Left ventricle myocardium superior (tissue), 1 donor: Measurements from ENCODE around the gene SORL1-AS1.
"Not testable (repeated sequence)": the region's sequence is repeated elsewhere in the genome, so short reads cannot be mapped to it uniquely, and the experiment has no call there.

Experiments
- ATAC-seq: fragments of 200-7000 bp; cut with Tn5 transposase; one replicate; pipeline ENCODE4 v1.9.1; 2020; ENCODE audit warnings: mild to moderate bottlenecking, moderate library complexity
- DNase-seq: peaks from one replicate; pipeline ENCODE4 v3.0.0-alpha.2; 2020
- intact Hi-C: fragments of 100-400 bp; cut with micrococcal nuclease; formaldehyde crosslinking; loops from one replicate; pipeline ENCODE4 v1.11.0; 2022
- donor health status: DM: no; HTN: yes; CAD: no; lungs with severe emphysema.

SORL1-AS1 gene

DNA sequence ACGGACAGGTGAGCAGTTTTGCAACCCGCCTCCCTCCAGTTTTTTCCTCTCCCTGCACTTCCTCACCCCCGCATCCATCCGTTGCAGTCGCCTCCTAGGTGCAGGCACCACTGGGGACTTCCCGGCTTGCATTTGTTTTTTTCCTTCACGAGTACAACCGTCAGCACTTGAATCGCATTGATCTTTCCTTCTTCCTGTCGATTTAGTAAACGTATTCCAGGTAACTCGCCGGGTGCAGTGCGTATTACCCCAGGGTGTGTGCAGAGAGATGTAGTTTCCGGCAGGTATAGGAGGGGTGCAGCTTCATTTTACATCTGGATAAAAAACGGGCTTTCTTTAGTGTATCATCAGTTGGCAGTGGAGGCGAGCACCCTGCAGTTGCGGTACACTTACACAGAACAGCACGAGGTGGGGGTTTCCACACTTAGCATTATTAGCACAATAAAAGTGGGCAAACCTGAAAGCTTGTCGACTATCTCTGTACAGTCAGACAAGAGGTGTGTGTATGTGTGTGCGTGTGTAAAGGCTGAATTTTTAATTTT is at the start of gene SORL1-AS1:
Gene SORL1-AS1 (minus strand): TSS at position 359 of the 542 bp plus-strand sequence.
- ATAC-seq (peak; percentile 4), DNase-seq (no peak)
- intact Hi-C loops: loop anchor here (10.0 kb wide), 1 partner anchor 118 kb away; no protein-coding TSS in a partner anchor

- intact Hi-C loops: no loop called here
- DNase-seq (no peak), ATAC-seq (no peak)
These were observed 48.0 kb upstream of the SORL1-AS1 start for GRCh38 chr11:121500717-121501116.

DNA sequence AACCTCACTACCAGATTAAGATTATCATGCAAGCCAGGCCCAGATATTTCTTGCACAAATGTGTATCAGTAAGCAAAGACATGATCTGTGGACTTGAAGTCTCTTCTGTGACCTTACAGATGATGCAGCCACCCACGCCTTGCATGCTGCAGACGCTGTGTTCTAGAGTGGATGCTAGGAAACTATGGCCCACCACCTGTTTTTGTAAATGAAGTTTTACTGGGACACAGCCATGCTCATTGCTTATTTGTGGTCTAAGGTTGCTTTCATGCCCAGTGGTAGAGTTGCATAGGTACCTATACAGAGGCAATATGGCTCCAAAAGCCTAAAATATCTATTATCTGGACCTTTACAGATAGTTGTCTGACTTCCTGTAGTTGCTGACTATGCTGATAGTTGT is 47.5 kb upstream of the SORL1-AS1 start:
- no peak for ATAC-seq
- no peak for DNase-seq
- intact Hi-C loops: no loop called here

DNA sequence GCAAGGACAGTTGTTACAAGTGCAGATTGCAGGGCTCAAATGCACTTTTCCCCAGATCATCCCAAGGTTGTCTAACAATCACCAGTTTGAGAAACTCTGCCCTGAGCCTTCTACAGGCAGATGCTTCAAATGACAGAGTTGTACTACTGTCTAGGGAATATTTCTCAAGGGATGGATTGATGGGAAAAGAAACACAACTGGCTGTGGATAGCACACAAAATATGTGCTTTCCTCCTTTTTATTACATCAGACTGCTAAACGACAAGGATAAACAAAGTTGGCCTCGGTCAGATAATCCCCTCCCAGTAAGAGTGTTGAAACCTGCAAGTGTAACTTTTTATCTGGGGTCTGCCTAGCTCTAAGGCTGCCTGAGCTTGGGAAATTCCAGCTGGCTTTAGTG is 46.6 kb upstream of the SORL1-AS1 start:
- intact Hi-C loops: no loop called here
- no peak for ATAC-seq
- DNase-seq: no peak

DNA sequence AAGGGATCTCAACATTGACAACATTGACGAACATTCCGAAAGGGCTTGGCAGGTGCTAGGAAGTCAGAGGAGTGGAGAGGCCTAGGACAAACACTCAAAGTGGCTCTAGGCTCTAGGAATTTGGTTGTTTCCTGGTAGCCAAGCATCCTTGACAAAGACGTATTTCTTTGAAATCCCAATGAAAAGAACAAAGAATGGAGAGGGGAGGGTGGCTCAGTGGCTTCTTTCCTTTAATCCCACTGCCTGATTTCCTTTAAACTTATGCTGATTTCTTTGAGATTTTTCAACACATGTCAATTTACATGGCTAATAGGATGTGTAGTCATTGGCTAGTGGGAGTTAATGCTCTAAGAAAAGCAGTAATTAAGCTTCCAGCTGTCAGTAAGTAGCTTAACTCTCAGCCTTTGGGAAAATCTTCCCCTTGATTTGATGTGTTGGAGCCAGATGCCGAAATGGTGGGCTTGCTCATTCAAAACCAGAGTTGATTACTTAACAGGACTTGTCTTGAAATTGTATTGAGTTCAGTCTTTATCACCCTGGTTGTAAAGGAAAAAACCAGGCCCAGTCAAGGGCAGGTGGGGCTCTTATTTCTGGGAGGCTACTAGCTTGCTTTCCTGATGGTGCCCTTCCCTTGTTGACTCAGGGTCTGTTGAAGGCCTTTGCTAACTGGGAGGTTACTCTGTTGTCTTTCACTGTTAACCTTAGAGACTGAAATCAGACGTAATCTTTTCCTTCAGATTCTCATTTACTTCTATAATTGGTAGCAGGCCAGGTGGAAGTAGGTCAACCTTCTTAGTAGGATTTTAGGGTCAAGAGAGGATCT is 44.6 kb upstream of the SORL1-AS1 start:
- intact Hi-C loops: no loop called here
- ATAC-seq (no peak), DNase-seq (no peak)

DNA sequence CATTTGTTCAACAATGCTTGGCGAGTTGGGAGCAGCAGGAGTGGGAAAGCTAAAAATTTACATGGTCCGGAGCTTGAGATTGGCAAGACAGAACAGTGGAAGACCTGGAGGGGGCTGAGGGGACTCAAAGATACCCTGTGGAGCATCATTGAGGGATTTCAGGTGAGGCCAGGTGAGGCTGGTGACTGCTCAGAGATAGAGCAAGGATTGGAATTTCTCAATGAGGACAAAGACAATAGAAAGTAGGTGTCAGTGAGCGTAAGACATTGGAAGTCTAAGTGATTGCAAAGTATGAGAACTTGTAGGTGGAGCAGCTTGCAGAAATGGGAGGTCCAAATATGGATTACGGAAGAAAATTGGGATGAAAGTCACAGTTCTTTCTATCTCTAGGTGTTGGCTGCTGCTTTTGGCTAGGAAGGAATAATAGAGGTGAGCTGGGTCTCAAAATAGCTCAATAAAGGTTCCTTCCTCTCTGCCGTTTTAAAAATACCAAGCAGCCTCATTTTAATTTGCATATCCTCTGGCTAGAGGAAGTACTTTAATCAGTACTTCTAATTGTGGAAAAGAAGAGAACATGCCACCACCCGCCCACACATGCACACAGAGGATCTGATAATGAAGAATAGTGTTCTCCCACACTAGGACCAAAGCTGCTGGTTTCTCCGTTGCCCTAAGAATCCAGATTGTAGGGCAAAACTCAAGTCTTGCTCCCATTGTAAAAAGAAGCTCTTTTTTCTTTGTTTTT is 41.8 kb upstream of the SORL1-AS1 start:
- ATAC-seq (no peak), DNase-seq (no peak)
- intact Hi-C loops: no loop called here

DNA sequence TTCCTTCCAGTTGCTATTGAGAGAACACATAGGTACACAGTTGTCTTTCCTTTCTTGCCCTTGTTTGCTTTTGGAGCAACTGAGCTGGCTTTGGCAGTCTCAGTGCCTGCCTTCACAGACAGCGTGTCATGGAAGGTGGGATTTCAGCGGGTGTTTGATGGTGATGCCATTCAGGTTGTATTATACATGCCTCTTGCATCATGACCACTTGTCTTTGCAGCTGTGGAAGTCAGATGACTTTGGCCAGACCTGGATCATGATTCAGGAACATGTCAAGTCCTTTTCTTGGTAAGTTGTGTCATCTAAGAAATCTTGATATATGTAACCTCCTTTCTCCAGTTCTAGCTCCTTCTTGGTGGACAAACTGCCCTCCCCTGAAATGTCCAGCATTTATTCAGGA is 37.1 kb upstream of the SORL1-AS1 start:
- no peak for DNase-seq
- intact Hi-C loops: no loop called here
- no peak for ATAC-seq

DNA sequence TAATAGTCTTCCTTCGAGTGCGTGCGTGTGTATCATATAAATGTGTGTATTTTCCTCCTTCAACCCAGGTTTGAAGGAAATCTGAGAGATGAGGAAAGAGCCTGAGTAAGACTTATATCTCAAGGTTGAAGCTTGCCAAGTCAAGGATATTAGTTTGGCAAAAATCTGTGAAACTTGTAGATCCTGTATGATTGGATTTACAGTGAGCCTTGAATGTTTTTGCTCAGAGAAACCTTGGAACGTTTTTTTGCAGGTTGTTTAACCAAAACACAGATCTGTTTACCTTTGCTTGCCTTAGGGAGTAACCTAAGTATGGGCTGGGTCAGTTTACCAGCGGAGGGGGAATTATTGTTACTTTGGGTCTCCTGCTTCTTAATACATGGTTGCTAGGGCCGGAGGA is 35.9 kb upstream of the SORL1-AS1 start:
- ATAC-seq (no peak), DNase-seq (no peak)
- intact Hi-C loops: no loop called here

DNA sequence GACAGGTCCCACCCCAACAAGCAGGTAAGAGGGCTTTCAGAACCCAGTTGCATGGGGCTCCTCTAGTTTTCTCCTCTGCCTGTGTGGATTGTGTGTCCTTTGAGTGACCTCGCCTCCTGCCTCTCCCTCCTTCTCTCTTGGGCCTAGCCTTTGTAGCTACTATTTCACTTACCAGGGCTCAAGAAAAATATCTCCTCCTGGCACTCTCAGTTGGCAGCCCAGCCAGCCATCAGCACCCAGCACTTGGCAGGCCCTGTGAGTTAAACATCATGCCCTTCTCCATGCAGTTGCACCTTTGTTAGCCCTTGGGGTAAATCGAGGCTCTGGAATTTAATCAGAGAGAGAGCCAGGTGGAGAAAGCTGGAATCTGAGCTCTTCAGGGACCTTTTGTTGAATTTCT is 35.4 kb upstream of the SORL1-AS1 start:
- intact Hi-C loops: no loop called here
- DNase-seq (no peak), ATAC-seq (peak; percentile 78)

- intact Hi-C loops: no loop called here
- ATAC-seq: no peak
These were observed 34.4 kb upstream of the SORL1-AS1 start for GRCh38 chr11:121487191-121487590.

DNA sequence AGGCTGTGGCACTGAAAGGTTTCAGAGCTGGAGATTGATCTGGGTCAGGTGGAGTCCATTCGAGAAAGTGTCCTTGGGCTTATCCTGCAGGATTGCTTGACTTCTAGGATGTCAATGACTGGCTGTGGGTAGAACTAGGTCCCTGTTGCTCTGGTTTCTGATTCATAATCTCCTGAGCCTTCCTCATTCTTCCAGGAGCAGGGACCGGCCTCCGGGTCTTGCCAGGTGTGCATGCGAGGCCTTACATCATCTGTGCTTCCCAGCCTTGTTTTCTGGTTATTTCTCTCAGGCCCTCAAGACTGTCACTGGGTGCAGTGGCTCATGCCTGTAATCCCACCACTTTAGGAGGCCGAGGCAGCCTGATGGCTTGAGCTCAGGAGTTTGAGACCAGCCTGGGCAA is 33.3 kb upstream of the SORL1-AS1 start:
- intact Hi-C loops: no loop called here
- DNase-seq (no peak), ATAC-seq (no peak)

More at GRCh38 chr11:121487191-121487590, 34.4 kb upstream of the SORL1-AS1 start:
- DNase-seq: no peak

DNA sequence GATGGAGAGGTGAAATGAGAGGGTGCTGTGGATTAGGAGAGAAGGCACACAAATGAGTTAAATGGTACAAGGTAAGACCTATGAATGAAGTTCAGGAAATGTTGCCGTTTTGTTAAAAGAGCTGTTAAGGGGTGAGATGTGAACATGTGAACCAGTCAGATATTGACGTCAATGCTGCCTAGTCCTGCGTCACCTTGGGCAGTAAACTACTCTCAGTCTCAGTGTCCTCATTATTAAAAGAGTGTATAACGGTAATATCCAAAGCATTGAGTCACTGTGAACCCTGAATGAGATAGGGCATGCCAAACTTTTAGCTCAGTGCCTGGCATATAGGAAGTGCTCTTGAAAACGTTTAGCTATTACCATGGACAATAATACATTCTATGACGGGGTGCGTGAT is 32.4 kb upstream of the SORL1-AS1 start:
- intact Hi-C loops: no loop called here
- ATAC-seq (no peak), DNase-seq (no peak)

GRCh38 chr11:121483805-121484480 is 31.2 kb upstream of the SORL1-AS1 start:
- DNase-seq: no peak
- intact Hi-C loops: no loop called here
- no peak for ATAC-seq

DNA sequence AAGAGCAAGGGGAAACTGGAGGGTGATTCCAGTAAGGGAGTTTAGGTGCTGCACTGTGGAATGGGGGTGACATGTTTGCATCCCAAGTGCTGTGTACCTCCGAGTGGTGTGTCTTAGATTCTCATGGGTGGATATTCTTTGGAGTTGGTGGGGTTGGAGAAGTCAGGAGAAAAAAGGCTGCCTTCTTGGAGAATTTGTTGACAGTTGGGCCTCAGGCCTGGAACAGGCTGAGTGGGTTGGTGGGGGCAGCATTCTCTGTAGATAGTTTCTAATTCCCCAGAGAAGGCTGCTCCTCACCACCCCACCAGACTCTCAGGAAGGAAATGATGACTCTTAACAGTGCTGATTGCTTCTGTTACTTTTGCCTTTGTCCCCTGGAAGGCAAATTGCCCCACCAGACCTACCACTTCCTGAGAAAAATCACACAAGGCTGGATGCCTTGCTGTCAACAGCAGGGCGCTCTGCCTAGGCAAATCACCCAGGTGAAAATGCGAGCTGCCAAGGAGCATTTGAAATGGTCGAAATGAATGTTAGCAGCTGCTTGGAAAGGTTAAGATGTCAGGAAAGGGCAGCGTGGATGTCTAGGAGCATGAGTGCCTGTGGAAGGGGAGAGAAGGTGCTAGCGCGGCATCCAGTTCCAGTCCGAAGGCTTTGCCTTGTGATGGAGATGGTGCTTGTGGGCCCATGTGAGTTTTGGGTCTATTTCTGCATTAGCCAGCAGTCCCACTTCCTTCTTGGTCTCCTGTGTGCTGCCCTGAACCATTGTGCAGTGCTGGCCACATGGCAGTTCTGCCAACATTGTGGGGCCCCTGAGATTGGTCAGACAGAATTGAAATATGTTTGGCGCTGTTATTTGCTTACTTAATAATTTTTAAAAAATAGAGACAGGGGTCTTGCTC is 29.7 kb upstream of the SORL1-AS1 start:
- DNase-seq (no peak), ATAC-seq (no peak)
- intact Hi-C loops: no loop called here

GRCh38 chr11:121481484-121482230 is 28.9 kb upstream of the SORL1-AS1 start:
- DNase-seq, intact Hi-C loops, ATAC-seq: not testable (repeated sequence)

DNA sequence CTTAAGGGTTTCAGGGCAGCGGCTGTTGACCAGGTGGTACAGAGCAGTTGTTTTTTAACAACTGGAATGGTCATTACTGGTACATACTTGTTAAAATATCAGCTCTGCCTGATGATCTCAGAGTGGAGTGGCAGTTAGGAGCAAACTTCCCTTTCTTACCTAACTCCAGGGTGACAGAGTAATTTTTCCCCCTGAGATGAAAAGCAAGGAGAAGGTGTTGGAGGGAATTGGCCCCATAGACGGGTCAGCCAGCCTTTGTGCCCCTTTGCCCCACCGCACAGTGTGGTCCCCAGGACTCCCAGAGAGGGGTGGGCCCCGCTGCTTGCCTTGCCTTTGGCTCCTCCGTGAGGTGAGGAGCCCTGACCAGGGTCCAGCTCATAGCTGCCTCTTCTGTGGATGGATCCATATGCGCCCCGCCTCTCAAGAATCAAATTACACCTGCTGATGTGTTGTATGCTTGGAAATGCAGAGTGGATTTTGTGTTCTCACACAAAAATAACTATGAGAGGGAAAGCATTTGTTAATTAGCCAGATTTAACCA is 27.0 kb upstream of the SORL1-AS1 start:
- intact Hi-C loops: no loop called here
- ATAC-seq (no peak), DNase-seq (no peak)

DNA sequence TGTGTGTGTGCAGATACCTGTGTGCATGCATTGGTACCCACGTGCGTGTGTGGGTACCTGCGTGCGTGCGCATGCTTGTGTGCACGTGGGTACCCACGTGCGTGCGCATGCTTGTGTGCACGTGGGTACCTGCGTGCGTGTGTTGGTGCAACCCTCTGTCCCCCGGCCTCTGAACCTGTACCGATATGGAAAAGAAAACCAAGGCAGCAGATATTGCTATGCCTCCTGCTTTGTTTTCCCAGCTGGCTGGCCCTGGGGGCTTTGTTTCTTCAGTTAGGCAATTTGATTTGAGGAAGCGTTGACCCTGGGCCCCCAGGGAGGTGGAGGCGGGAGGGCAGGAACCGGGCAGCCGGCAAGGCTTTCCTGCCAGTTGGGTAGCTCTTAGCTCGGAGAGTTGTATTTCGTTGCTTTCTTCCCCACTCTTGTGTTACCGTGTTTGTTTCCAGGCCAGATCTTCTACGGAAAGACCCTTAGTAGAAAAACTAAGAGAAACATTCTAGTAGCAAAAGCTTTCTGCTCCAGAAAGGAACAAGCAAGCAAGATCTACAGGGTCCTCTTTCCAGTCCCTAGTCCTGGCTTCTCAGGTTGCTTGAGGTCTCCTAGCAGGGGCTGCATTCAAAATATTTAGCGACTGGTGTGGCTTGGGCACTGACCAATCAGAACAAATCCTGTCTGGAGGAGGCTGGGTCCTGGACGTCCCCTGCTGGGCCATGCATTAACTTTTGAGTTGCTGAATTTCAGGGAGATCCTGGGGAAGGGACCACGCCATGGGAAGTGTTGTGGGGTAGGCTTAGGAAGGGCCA is 26.3 kb upstream of the SORL1-AS1 start:
- ATAC-seq (no peak), DNase-seq (no peak)
- intact Hi-C loops: no loop called here
